ENCODE data around the gene TNFRSF19.

The TNFRSF19 gene

GRCh38 chr13:23629566-23630272 is 59.5 kb downstream of the TNFRSF19 start:
- no peak for DNase-seq

GRCh38 chr13:23630349-23631093 is 60.3 kb downstream of the TNFRSF19 start:
- no peak for DNase-seq

GRCh38 chr13:23631311-23632047 is 61.3 kb downstream of the TNFRSF19 start:
- no peak for DNase-seq

GRCh38 chr13:23632048-23632582 is 61.9 kb downstream of the TNFRSF19 start:
- no peak for DNase-seq

- DNase-seq = no peak
These were observed 62.5 kb downstream of the TNFRSF19 start for GRCh38 chr13:23632741-23633140.

- no peak for DNase-seq
These were observed 64.7 kb downstream of the TNFRSF19 start for GRCh38 chr13:23634897-23635296.

GRCh38 chr13:23636360-23636759 is 66.1 kb downstream of the TNFRSF19 start:
- no peak for DNase-seq

GRCh38 chr13:23637829-23638228 is 67.6 kb downstream of the TNFRSF19 start:
- DNase-seq = no peak

GRCh38 chr13:23639674-23640073 is 69.5 kb downstream of the TNFRSF19 start:
- no peak for DNase-seq

GRCh38 chr13:23642110-23642509 is 71.9 kb downstream of the TNFRSF19 start:
- no peak for DNase-seq

GRCh38 chr13:23643338-23644125 is 73.3 kb downstream of the TNFRSF19 start:
- DNase-seq = no peak

- no peak for DNase-seq
These were observed 73.9 kb downstream of the TNFRSF19 start for GRCh38 chr13:23644126-23644419.

- DNase-seq = no peak
These were observed 74.4 kb downstream of the TNFRSF19 start for GRCh38 chr13:23644527-23645138.

GRCh38 chr13:23645851-23646250 is 75.6 kb downstream of the TNFRSF19 start:
- DNase-seq = no peak

GRCh38 chr13:23651439-23651838 is 81.2 kb downstream of the TNFRSF19 start:
- DNase-seq = no peak

- DNase-seq = no peak
These were observed 81.7 kb downstream of the TNFRSF19 start for GRCh38 chr13:23651887-23652286.

GRCh38 chr13:23652909-23653726 is 82.9 kb downstream of the TNFRSF19 start:
- no peak for DNase-seq

- no peak for DNase-seq
These were observed 84.2 kb downstream of the TNFRSF19 start for GRCh38 chr13:23654111-23655110.

GRCh38 chr13:23655321-23655720 is 85.1 kb downstream of the TNFRSF19 start:
- DNase-seq = no peak

All from CD4-positive, alpha-beta T cell treated with Interferon gamma for 1 hour (primary cell).